HepG2 (cell line): ENCODE data around the gene STYX. TPM values are rescaled to one million over a fixed set of nuclear protein-coding genes. Genes with fewer than 3 reads are reported as not detected.

ENCODE experiments used
- CEBPB ChIP-seq: IDR thresholded peaks from 2 replicates; pipeline ENCODE4 v1.6.1; 2011; ENCODE audit warnings: low read depth, low read length, improper control_type of control experiment, borderline replicate concordance
- CEBPG ChIP-seq: IDR thresholded peaks from 2 replicates; pipeline ENCODE4 v1.6.1; 2016
- CREB1 ChIP-seq, 2 experiments: fragments of 450-650 bp in 1 of 2; IDR thresholded peaks; 2 replicates each; pipeline ENCODE4 v1.6.1; 2016 to 2017; ENCODE audit warnings: control low read depth in 1 of 2, mild to moderate bottlenecking in 1 of 2, missing compliant biosample characterization in 1 of 2, missing genetic modification characterization in 1 of 2
- DBP ChIP-seq: sonication (generic); formaldehyde crosslinking; IDR thresholded peaks from 2 replicates; pipeline ENCODE4 v1.4.0; 2020; ENCODE audit warnings: missing genetic modification reagents; ENCODE audit errors: not compliant biosample characterization
- ERF ChIP-seq: IDR thresholded peaks from 2 replicates; pipeline ENCODE4 v1.6.1; 2018; ENCODE audit warnings: missing biosample characterization, missing genetic modification reagents
- HDAC2 ChIP-seq: sonication (generic); formaldehyde crosslinking; IDR thresholded peaks from 2 replicates; pipeline ENCODE4 v1.4.0; 2020; ENCODE audit warnings: missing genetic modification reagents
- HIC2 ChIP-seq: sonication (generic); formaldehyde crosslinking; IDR thresholded peaks from 2 replicates; pipeline ENCODE4 v1.9.0; 2022; ENCODE audit warnings: low read depth, missing genetic modification reagents
- NR0B2 ChIP-seq: sonication (generic); formaldehyde crosslinking; IDR thresholded peaks from 2 replicates; pipeline ENCODE4 v1.4.0; 2020; ENCODE audit warnings: mild to moderate bottlenecking, missing genetic modification reagents
- NR2F1 ChIP-seq, 2 experiments: fragments of 450-650 bp in 1 of 2; formaldehyde crosslinking in 1 of 2; IDR thresholded peaks; 2 replicates each; pipeline versions ENCODE4 v1.5.0 to v1.6.1; 2016 to 2020; ENCODE audit warnings: mild to moderate bottlenecking in 1 of 2, missing compliant biosample characterization in 1 of 2, missing genetic modification reagents in 1 of 2, moderate library complexity in 1 of 2
- PATZ1 ChIP-seq: sonication (generic); formaldehyde crosslinking; IDR thresholded peaks from 2 replicates; pipeline ENCODE4 v1.4.0; 2020; ENCODE audit warnings: missing genetic modification reagents
- PAX8 ChIP-seq: sonication (generic); formaldehyde crosslinking; IDR thresholded peaks from 2 replicates; pipeline ENCODE4 v1.8.0; 2022; ENCODE audit warnings: mild to moderate bottlenecking, missing genetic modification reagents, borderline replicate concordance
- PLRG1 ChIP-seq: fragments of 450-650 bp; conservative IDR thresholded peaks from 2 replicates; pipeline ENCODE4 v1.6.1; 2016
- RFXAP ChIP-seq: sonication (generic); formaldehyde crosslinking; IDR thresholded peaks from 2 replicates; pipeline ENCODE4 v1.4.0; 2020; ENCODE audit warnings: missing genetic modification reagents, borderline replicate concordance
- SKIL ChIP-seq: sonication (generic); formaldehyde crosslinking; IDR thresholded peaks from 2 replicates; pipeline ENCODE4 v1.8.0; 2022; ENCODE audit warnings: missing genetic modification reagents, mild to moderate bottlenecking, moderate library complexity, borderline replicate concordance
- ZNF556 ChIP-seq: sonication (generic); formaldehyde crosslinking; IDR thresholded peaks from 2 replicates; pipeline ENCODE4 v1.4.0; 2020; ENCODE audit warnings: mild to moderate bottlenecking, missing genetic modification reagents, borderline replicate concordance
- ZNF616 ChIP-seq: sonication (generic); formaldehyde crosslinking; IDR thresholded peaks from 2 replicates; pipeline ENCODE4 v1.5.0; 2020; ENCODE audit warnings: low read depth, mild to moderate bottlenecking, missing genetic modification reagents
- ZNF792 ChIP-seq: IDR thresholded peaks from 2 replicates; pipeline ENCODE4 v1.6.1; 2016
- ZNF878 ChIP-seq: sonication (generic); formaldehyde crosslinking; IDR thresholded peaks from 2 replicates; pipeline ENCODE4 v1.8.1; 2023; ENCODE audit warnings: mild to moderate bottlenecking, missing genetic modification reagents, moderate library complexity
- ZNF879 ChIP-seq: sonication (generic); formaldehyde crosslinking; IDR thresholded peaks from 2 replicates; pipeline ENCODE4 v1.8.1; 2023; ENCODE audit warnings: missing genetic modification reagents
- polyA plus RNA-seq, 8 experiments: library from polyadenylated mRNA; depleted of rRNA in 3 of 8; stranded (reverse) in 7 of 8; unstranded in 1 of 8; fragments of >200 nt; fragmentation: Illumina TruSeq in 4 of 8; extraction: Trizol in 4 of 8; gene quantifications; 2 replicates each; pipeline versions ENCODE4 v1.2.1 to v1.2.3, GENCODE V29; 2011 to 2016; ENCODE audit warnings: low read depth in 4 of 8, missing spikeins in 1 of 8, mixed read lengths in 1 of 8; ENCODE audit not compliant: insufficient read depth in 1 of 8
- total RNA-seq, 5 experiments: library from RNA; depleted of rRNA; stranded (reverse); fragments of >200 nt; fragmentation: Illumina TruSeq; extraction: Trizol; gene quantifications; 2 replicates each; pipeline ENCODE4 v1.2.3, GENCODE V29; 2016; ENCODE audit warnings: low read depth in 1 of 5
- TF ChIP-seq, protein P1 (sequence below): fragments of 450-650 bp; IDR thresholded peaks from 2 replicates; pipeline ENCODE4 v1.6.1; 2016

The STYX gene
- total and polyA plus RNA-seq, 2 of the 13 experiments (the other 11 are each of a cell fraction or from before 2014, with no cell fraction given) = 6.6 to 10.9 TPM

- TF ChIP-seq SKIL (CRISPR knock-in tag) (peak; percentile 71; the same call in 1 of the 2 replicates), ZNF878 (CRISPR knock-in tag) (0 out of 2 replicates have a peak, but pooled peaks have one; percentile 43), HIC2 (peak; percentile 93), ZNF616 (CRISPR knock-in tag) (no peak), ZNF556 (CRISPR knock-in tag) (peak; percentile 85; the same call in 1 of the 2 replicates), PATZ1 (CRISPR knock-in tag) (peak; percentile 61), ZNF879 (no peak), ERF (CRISPR knock-in tag) (peak; percentile 83), CEBPB (peak; percentile 93), HDAC2 (CRISPR knock-in tag) (peak; percentile 99), CREB1 (IDR thresholded peaks at IDR 0.05) (no peak), CREB1 (CRISPR knock-in tag; IDR thresholded peaks at IDR 0.05) (peak; percentile 79), DBP (CRISPR knock-in tag) (no peak), RFXAP (CRISPR knock-in tag) (0 out of 2 replicates have a peak, but pooled peaks have one; percentile 48), PLRG1 (no peak), ZNF792 (peak; percentile 78; the same call in 1 of the 2 replicates), PAX8 (no peak), CEBPG (peak; percentile 96), NR2F1 (CRISPR knock-in tag; IDR thresholded peaks at IDR 0.05) (peak; percentile 82 to 84), NR0B2 (CRISPR knock-in tag) (no peak)
- TF ChIP-seq, protein P1, sequence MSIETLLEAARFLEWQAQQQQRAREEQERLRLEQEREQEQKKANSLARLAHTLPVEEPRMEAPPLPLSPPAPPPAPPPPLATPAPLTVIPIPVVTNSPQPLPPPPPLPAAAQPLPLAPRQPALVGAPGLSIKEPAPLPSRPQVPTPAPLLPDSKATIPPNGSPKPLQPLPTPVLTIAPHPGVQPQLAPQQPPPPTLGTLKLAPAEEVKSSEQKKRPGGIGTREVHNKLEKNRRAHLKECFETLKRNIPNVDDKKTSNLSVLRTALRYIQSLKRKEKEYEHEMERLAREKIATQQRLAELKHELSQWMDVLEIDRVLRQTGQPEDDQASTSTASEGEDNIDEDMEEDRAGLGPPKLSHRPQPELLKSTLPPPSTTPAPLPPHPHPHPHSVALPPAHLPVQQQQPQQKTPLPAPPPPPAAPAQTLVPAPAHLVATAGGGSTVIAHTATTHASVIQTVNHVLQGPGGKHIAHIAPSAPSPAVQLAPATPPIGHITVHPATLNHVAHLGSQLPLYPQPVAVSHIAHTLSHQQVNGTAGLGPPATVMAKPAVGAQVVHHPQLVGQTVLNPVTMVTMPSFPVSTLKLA = no peak
These were observed 91.9 kb downstream of the STYX start (continued) for GRCh38 chr14:52821805-52822250.
